Amniotic stem cell (primary cell): ENCODE data around the gene ATP1A2.
"Not testable (repeated sequence)": the region's sequence is repeated elsewhere in the genome, so short reads cannot be mapped to it uniquely, and the experiment has no call there.

Source experiments
- DNase-seq: peaks from one replicate; lab custom pipeline; 2025; lab: John Stamatoyannopoulos, UW

The ATP1A2 gene

DNA sequence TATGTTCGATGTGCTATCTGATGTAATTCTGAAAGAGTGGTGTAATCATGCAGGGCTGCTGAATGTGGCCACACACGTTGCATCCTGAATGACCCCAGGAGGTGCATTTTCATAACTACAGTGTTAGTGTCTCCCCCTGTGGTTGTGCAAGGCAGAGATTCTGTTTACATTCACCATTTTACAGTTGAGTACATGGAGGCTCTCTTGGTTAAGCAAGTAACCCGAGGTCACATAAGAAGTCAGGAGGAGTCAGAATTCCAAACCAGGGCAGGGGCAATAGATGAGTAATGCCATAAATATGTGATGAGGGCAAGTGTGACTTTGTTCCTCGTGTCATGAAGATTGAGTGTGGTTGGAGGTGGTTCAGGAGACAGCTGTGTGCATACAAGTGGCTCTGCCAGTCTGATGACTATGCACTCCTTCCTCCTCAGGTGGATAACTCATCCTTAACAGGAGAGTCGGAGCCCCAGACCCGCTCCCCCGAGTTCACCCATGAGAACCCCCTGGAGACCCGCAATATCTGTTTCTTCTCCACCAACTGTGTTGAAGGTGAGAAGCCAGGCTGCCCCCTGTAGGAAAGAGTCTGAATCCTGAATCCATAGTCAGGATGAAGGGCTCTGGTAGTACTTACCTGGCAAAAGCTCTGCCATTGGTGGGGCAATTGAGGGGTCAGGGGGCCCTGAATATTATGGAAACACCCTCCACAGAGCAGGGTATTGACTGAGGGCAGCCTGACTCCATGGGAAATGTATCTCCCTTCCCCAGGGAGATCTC is 9.3 kb downstream of the ATP1A2 start:
- no peak for DNase-seq

DNA sequence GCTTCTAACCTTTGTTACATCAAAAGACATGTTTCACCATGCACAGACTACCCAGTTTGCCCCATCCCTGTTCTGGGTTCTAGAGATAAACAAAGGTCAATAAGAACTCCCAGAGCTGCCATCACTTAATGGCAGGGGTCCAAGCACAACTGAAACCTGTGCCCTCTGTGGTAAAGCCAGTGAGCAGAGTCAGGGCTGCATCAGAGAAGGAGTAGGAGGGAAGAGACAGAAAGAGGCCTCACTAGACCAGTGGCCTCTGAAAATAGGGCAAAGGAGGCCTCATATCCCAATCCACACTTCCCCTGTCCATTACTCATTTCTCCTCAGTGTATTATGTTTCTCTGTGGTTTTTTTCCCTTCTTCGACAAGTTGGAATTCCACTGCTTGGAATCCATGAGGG is 10.2 kb downstream of the ATP1A2 start:
- no peak for DNase-seq

DNA sequence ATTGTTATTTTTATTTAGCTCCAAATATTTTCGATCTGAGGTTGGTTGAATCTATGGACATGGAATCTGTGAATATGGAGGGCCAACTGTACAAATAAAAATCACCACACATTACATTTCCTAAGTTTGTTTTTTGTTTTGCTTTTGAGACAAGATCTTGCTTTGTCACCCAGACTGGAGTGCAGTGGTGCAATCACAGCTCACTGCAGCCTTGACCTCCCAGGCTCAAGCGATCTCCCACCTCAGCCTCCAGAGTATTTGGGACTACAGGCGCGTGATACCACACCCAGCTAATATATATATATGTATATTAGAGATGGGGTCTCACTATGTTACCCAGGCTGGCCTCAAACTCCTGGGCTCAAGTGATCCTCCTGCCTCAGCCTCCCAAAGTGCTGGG is 10.8 kb downstream of the ATP1A2 start:
- not testable (repeated sequence) for DNase-seq

- DNase-seq = no peak
Observed at GRCh38 chr1:160127381-160127780, 11.8 kb downstream of the ATP1A2 start.

- DNase-seq = no peak
Observed at GRCh38 chr1:160127865-160128523, 12.4 kb downstream of the ATP1A2 start.

DNA sequence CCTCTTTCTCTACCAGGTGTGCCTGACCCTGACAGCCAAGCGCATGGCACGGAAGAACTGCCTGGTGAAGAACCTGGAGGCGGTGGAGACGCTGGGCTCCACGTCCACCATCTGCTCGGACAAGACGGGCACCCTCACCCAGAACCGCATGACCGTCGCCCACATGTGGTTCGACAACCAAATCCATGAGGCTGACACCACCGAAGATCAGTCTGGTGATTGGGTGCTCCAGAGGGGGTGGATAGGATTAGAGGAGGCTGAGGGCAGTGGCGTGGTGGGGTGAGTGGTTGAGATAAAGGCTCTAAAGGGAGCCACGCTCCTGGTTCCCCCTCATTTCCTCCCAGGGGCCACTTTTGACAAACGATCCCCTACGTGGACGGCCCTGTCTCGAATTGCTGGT is 13.1 kb downstream of the ATP1A2 start:
- no peak for DNase-seq

DNA sequence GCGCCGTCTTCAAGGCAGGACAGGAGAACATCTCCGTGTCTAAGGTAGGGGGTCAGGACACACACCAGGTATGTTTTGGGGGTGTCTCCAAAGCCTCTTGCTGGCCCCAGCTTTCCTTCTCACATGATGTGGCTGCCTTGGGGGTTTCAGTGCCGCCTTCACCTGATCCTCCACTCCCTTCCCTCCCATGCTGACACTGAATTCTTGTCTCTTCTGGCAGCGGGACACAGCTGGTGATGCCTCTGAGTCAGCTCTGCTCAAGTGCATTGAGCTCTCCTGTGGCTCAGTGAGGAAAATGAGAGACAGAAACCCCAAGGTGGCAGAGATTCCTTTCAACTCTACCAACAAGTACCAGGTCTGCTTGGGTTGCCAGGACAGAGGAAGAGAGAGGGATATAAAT is 13.5 kb downstream of the ATP1A2 start:
- DNase-seq = no peak

DNA sequence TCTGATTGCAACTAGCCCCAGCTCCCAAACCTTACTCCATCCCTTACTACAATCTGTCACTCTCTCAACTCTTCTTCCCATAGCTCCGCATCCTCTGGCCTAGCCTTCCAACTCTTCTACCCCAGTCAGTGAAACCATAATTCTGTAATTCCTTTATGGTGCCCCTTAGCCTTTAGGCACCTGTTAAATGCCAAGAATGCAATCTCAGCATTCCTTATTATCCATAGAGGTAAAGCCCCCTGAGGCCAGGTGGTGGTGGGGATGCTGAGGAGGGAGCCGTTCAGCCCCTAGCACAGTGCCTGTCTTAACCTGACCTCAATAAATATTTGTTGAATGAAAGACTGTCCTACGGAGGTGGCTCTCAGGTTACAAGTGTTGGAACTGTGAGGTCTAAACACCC is 14.0 kb downstream of the ATP1A2 start:
- DNase-seq = no peak

DNA sequence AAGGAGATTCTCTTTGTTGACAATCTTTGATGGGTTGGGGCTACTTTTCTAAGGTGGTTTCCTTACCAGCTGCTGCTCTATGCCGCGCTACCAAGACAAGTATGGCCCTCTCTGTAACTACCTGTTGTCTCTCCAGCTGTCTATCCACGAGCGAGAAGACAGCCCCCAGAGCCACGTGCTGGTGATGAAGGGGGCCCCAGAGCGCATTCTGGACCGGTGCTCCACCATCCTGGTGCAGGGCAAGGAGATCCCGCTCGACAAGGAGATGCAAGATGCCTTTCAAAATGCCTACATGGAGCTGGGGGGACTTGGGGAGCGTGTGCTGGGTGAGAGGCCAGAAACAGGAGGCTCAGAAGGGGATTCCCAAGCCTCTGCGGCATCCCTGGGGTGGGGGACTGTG is 14.4 kb downstream of the ATP1A2 start:
- DNase-seq = no peak

GRCh38 chr1:160130486-160130885 is 14.9 kb downstream of the ATP1A2 start:
- DNase-seq = no peak

DNA sequence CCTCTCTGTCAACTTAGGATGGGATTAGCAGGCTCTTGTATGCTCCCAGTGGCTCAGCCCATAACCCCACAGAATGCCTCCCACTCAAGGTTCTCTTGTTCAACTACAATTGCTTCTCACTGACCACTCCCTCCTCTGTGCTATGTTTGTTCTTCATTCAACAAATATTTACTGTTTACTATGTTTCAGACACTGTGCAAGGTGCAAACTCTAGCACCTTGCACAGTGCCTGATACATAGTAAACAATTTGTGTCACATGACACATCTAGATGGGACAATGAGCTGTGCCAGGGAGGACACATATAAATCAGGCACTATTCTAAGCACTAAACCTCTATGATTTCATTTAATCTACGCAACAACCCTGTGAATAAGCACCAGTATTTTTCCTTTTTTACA is 15.4 kb downstream of the ATP1A2 start:
- no peak for DNase-seq

DNA sequence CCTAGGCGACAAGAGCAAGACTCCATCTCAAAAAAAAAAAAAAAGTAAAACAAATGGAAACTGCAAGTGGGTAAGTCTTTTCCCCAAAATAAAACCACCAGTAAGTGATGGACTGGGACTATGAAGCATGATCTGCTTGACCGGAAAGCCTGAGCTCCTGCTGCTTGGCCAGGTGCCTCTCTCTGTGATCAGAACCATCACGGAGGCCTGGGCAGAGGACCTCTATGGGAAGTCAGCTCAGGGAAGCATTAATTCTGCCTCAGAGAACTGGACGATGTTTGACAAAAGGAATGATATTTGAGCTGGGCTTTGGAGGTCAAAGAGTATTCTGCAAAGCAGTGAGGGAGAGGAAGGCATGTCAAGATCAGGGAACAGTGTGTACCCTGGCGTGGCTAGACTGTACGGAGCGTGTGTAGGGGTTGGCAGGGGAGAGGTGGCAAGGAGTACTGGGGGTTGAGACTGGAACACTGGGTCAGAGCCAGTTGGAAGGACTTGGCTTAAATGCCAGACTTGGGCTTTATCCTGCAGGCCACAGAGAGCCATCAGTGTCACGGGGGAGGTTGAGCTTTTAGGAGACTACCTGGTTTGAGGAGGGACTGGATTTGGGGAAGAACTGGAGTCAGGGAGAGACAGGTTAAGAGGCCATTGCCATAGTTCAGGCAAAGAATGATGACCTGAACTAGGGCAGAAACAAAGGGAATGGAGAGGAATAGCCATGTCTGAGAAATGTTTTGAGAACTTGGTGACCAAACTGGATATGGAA is 16.4 kb downstream of the ATP1A2 start:
- DNase-seq = no peak

DNA sequence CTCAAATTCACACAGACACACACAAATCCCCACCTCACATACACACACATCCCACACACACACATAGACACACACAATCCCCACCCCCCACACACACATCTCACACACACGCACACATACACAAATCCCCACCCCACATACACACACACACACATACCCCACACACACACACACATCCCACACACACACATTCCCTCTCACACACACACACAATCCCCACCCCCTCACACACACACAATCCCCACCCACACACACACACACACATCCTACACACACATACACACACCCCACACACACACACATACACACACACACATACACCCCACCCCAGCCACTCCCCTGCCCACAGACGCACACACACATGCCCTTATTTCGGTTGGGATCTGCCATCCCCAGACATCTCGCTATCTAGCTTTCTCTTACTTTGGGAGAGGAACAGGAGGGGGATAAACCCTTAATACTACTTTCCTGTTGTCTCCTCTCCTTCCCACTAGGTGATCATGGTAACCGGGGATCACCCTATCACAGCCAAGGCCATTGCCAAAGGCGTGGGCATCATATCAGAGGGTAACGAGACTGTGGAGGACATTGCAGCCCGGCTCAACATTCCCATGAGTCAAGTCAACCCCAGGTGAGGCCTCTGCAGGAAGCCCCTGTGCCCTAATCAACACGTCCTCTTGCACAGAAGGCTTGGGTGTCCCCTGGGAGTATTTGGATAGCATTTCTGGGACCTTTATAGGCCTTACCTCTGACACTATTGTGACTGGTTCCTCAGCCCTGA is 18.6 kb downstream of the ATP1A2 start:
- no peak for DNase-seq

DNA sequence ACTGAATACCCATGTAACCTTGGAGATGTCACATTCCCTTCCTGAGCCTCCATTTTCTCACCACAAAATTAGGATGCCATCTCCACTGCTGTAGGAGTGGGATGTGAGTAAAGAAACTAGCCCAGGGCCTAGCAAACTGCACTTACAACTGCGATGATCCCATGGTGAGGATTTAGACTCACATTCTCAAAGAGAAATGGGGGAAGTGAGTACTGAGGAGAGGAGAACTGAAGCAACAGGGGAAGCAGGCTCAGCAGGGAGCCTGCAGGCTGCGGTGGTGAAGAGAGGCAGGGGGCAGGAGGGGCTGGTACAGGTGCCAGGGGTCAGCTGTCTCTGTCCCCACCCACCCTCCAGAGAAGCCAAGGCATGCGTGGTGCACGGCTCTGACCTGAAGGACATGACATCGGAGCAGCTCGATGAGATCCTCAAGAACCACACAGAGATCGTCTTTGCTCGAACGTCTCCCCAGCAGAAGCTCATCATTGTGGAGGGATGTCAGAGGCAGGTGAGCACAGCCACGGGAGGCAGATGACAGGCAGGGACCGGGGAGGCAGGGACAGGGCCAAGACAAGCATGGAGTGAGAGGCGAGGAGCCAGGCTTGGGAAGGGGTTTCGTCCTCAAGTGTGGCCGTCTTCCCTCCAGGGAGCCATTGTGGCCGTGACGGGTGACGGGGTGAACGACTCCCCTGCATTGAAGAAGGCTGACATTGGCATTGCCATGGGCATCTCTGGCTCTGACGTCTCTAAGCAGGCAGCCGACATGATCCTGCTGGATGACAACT is 19.4 kb downstream of the ATP1A2 start:
- DNase-seq = no peak

DNA sequence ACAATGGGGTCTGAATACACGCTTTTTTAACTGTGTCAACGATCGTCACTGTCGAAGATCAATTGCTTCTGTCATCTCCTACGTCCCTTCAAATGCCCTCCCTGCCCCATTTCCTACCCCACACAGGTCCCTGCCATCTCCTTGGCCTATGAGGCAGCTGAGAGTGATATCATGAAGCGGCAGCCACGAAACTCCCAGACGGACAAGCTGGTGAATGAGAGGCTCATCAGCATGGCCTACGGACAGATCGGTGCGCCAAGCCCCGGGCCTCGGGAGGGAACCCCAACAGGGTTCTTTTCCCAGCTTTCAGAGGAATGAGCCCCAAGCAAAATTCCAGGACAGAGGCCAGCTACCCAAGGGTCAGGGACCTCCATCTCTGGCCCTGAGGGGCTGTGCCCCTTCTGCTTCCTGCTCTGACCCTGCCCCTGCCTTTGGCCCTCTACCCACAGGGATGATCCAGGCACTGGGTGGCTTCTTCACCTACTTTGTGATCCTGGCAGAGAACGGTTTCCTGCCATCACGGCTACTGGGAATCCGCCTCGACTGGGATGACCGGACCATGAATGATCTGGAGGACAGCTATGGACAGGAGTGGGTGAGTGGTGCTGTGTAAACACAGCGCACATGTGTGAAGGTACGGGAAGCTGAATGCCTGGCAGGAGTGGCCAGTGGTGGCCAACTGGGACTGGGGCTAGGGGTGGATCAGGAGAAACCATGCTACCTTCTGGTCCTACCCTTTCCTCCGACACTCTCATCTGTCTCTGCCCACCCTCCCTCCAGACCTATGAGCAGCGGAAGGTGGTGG is 20.8 kb downstream of the ATP1A2 start:
- no peak for DNase-seq

- DNase-seq = no peak
Observed at GRCh38 chr1:160136926-160137200, 21.3 kb downstream of the ATP1A2 start.

DNA sequence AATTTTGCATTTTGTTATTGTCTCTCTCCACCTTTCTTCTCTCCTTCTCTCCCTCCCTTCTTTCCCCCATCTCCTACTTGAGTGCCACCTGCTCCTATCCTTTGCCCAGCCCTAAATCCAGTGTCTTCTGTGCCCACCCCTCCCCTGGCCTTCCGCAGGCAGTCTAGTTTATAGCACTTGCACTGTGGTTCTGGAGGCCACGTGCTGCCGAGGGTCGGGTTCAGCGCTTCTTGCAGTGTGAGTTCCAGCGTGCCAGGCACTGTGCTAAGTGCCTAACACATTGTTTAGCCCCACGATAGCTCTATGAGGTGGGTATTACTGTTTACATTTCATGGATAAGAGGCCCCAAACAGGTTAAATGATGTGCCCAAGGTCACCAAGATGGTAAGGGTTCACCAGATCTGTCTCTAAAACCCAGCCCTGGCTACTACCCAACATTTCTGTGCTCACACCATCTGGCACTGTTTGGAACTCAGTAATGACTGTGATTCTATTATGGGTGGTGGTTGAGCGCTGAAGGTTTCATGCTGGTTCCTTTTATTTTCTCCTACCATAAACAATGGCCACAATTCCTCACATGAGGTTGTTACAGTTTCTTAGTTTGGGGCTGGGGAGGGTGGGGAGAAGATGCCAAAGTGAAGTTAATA is 21.8 kb downstream of the ATP1A2 start:
- no peak for DNase-seq

DNA sequence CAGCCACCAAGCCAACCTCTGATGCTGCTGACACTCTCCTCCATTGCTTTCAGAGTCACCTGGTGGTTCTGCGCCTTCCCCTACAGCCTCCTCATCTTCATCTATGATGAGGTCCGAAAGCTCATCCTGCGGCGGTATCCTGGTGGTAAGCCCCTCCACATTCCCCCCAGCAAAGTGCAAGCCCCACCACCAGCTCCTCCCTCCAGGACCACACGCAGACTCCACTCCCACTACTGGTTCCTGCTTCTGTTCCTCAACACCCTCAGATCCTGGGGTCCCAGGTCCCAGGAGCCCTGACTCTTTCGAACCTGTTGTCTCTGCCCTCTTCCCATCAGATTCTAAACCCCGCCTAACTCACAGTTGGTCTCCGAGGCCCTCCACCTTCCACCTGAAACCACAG is 24.3 kb downstream of the ATP1A2 start:
- no peak for DNase-seq

- no peak for DNase-seq
Observed at GRCh38 chr1:160143695-160144094, 28.1 kb downstream of the ATP1A2 start.

GRCh38 chr1:160144921-160145320 is 29.4 kb downstream of the ATP1A2 start:
- DNase-seq = no peak
